ENCODE measurements around the gene CALHM4.

Gene CALHM4

DNA sequence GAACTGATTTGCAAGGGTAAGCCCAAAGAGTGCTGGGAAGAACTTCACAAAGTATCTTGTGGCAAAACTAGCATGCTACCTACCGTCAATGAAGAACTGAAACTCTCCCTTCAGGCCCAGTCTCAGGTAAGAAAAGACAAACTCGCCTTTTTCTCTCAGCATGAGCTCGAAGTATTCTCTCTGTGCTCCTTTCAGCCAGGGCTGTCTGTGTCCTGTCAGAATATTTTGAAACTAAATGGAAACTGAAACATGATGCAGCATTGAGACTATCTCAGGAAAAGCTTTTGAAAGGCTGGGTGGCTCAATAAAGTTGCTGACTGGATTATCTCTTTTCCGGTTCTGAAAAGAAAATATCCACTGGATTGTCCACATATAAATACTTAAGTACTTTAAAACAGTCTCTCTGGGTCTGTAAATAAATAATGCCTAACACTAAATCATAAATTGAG lies 41.4 kb upstream of the CALHM4 start:
- no peak for DNase-seq (ENCODE audit: low read depth in 1 of 2, low spot score in 1 of 2)
- Histone ChIP-seq H3K27me3 (ENCODE audit: insufficient read depth, poor library complexity, severe bottlenecking) (no peaks in the 10 kb centered on the region), H3K4me3 (replicated peaks; ENCODE audit: insufficient read depth, low read length) (no peak overlapping the region), H3K27ac (replicated peaks) (no peak overlapping the region)
- TF ChIP-seq SPI1 (IDR thresholded peaks at IDR 0.05; ENCODE audit: borderline replicate concordance, low read depth) (no peak), POLR2AphosphoS5 (IDR thresholded peaks at IDR 0.05; ENCODE audit: low read depth) (no peak)
- TF ChIP-seq, protein P1, sequence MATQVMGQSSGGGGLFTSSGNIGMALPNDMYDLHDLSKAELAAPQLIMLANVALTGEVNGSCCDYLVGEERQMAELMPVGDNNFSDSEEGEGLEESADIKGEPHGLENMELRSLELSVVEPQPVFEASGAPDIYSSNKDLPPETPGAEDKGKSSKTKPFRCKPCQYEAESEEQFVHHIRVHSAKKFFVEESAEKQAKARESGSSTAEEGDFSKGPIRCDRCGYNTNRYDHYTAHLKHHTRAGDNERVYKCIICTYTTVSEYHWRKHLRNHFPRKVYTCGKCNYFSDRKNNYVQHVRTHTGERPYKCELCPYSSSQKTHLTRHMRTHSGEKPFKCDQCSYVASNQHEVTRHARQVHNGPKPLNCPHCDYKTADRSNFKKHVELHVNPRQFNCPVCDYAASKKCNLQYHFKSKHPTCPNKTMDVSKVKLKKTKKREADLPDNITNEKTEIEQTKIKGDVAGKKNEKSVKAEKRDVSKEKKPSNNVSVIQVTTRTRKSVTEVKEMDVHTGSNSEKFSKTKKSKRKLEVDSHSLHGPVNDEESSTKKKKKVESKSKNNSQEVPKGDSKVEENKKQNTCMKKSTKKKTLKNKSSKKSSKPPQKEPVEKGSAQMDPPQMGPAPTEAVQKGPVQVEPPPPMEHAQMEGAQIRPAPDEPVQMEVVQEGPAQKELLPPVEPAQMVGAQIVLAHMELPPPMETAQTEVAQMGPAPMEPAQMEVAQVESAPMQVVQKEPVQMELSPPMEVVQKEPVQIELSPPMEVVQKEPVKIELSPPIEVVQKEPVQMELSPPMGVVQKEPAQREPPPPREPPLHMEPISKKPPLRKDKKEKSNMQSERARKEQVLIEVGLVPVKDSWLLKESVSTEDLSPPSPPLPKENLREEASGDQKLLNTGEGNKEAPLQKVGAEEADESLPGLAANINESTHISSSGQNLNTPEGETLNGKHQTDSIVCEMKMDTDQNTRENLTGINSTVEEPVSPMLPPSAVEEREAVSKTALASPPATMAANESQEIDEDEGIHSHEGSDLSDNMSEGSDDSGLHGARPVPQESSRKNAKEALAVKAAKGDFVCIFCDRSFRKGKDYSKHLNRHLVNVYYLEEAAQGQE (IDR thresholded peaks at IDR 0.05; ENCODE audit: insufficient replicate concordance, low read depth) = no peak

DNA sequence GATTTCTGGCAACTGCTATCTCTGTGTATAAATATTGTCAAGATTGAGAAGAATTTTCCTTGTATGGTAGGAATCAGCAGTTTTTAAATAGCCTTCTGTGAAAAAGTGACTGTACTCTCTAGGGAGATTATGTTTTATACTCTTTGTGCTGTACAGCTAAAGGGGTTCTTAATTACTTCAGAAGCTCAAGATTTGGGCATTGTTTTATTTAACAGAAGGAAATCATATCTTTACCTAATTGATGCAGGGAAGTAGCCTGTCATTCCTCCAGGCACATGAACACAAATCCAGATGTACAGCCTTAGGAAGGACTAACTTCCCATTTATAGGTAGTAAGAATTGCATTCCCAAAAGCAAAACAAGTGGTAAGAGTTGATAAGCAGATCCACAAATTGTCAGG lies 40.8 kb upstream of the CALHM4 start:
- no peak overlapping the region for H3K27ac ChIP-seq (replicated peaks)

DNA sequence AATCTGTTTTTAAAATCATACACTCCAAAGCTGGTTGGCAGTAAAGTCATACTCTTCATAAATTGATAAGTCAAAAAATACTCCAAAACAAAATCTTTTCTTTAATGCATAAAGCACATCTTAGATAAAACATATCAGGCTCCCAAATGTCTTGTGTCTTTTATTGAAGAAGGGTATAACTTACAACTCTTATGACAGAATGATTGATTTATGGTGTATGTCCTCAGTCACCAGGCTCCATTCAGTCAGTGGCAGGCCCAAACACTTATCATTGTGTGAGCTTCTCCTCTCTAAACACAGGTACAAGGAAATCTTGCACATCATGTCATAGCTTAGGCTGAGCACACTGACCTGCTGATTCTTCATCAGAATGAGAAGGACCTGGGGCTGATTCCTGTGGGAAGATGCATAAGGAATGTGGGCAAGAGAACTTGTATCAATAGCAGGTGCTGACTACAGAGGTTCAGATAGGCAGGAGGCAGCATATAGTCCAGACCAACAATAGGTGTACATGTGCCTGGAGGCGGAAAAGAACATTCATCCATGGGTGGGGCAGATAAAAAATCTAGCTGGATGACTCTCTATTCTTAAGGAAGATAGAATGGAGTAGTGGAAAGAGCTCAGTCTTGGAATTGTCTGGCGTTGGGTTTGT lies 40.2 kb upstream of the CALHM4 start:
- H3K27me3 ChIP-seq (ENCODE audit: insufficient read depth, poor library complexity, severe bottlenecking) = no peaks in the 10 kb centered on the region
- no peak overlapping the region for H3K4me3 ChIP-seq (replicated peaks; ENCODE audit: insufficient read depth, low read length)
- no peak for TF ChIP-seq SPI1 (IDR thresholded peaks at IDR 0.05; ENCODE audit: borderline replicate concordance, low read depth)
- TF ChIP-seq GABPA (IDR thresholded peaks at IDR 0.05; ENCODE audit: low read depth) = no peak
- TF ChIP-seq POLR2AphosphoS5 (IDR thresholded peaks at IDR 0.05; ENCODE audit: low read depth) = no peak
- TF ChIP-seq, protein P2, sequence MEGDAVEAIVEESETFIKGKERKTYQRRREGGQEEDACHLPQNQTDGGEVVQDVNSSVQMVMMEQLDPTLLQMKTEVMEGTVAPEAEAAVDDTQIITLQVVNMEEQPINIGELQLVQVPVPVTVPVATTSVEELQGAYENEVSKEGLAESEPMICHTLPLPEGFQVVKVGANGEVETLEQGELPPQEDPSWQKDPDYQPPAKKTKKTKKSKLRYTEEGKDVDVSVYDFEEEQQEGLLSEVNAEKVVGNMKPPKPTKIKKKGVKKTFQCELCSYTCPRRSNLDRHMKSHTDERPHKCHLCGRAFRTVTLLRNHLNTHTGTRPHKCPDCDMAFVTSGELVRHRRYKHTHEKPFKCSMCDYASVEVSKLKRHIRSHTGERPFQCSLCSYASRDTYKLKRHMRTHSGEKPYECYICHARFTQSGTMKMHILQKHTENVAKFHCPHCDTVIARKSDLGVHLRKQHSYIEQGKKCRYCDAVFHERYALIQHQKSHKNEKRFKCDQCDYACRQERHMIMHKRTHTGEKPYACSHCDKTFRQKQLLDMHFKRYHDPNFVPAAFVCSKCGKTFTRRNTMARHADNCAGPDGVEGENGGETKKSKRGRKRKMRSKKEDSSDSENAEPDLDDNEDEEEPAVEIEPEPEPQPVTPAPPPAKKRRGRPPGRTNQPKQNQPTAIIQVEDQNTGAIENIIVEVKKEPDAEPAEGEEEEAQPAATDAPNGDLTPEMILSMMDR (IDR thresholded peaks at IDR 0.05; ENCODE audit: insufficient read depth, low read length) = no peak
- TF ChIP-seq, protein P1 (IDR thresholded peaks at IDR 0.05; ENCODE audit: insufficient replicate concordance, low read depth) = no peak
- no peak overlapping the region for H3K27ac ChIP-seq (replicated peaks)
- DNase-seq (ENCODE audit: low read depth in 1 of 2, low spot score in 1 of 2) = no peak

More for the DNA sequence above, 40.8 kb upstream of the CALHM4 start:
- TF ChIP-seq, protein P1 (IDR thresholded peaks at IDR 0.05; ENCODE audit: insufficient replicate concordance, low read depth) = no peak
- TF ChIP-seq, protein P2 (IDR thresholded peaks at IDR 0.05; ENCODE audit: insufficient read depth, low read length) = no peak
- TF ChIP-seq POLR2AphosphoS5 (IDR thresholded peaks at IDR 0.05; ENCODE audit: low read depth) (no peak), SPI1 (IDR thresholded peaks at IDR 0.05; ENCODE audit: borderline replicate concordance, low read depth) (no peak), GABPA (IDR thresholded peaks at IDR 0.05; ENCODE audit: low read depth) (no peak)
- Histone ChIP-seq H3K27me3 (ENCODE audit: insufficient read depth, poor library complexity, severe bottlenecking) (no peaks in the 10 kb centered on the region), H3K4me3 (replicated peaks; ENCODE audit: insufficient read depth, low read length) (no peak overlapping the region)
- DNase-seq (ENCODE audit: low read depth in 1 of 2, low spot score in 1 of 2) = no peak
